K562 (cell line): ENCODE data around the gene PTCH1. TPM values are rescaled to one million over a fixed set of nuclear protein-coding genes. Genes with fewer than 3 reads are reported as not detected.

Experiments used
- CCNT2 ChIP-seq: IDR thresholded peaks from 2 replicates; pipeline ENCODE4 v1.6.1; 2011; ENCODE audit warnings: borderline replicate concordance, low read depth, mild to moderate bottlenecking, moderate library complexity, mixed read lengths, low read length; ENCODE audit not compliant: insufficient read length; ENCODE audit errors: extremely low read depth
- ELF4 ChIP-seq: fragments of 450-650 bp; formaldehyde crosslinking; IDR thresholded peaks from 2 replicates; pipeline ENCODE4 v1.4.0; 2022; ENCODE audit warnings: missing genetic modification characterization
- KAT2B ChIP-seq: IDR thresholded peaks from one replicate; pipeline ENCODE4 v1.6.1; 2012; ENCODE audit warnings: low read depth, mild to moderate bottlenecking, control low read depth, inconsistent platforms, low read length, moderate library complexity
- NFRKB ChIP-seq: fragments of 450-650 bp; IDR thresholded peaks from 2 replicates; pipeline ENCODE4 v1.6.1; 2016; ENCODE audit warnings: low read depth
- RHOXF2B ChIP-seq: fragments of 250-450 bp; sonication (Bioruptor Pico); conservative IDR thresholded peaks from 2 replicates; pipeline ENCODE4 v1.5.1; 2021
- SRSF3 ChIP-seq: fragments of 200-400 bp; formaldehyde crosslinking; IDR thresholded peaks from 2 replicates; pipeline ENCODE4 v1.6.1; 2016; ENCODE audit warnings: mild to moderate bottlenecking, low read length, moderate library complexity; ENCODE audit not compliant: insufficient read depth
- TBP ChIP-seq: optimal IDR thresholded peaks from 2 replicates; pipeline ENCODE3; 2011; ENCODE audit warnings: low read depth, low read length, improper control_type of control experiment
- YY1 ChIP-seq, 3 experiments: IDR thresholded peaks; 2 replicates each; pipeline ENCODE4 v1.6.1; 2011; ENCODE audit warnings: low read length in 2 of 3, mild to moderate bottlenecking in 2 of 3, moderate library complexity in 2 of 3, borderline replicate concordance in 1 of 3, control low read depth in 1 of 3, low read depth in 1 of 3; ENCODE audit not compliant: insufficient read depth in 3 of 3, insufficient replicate concordance in 2 of 3, control insufficient read depth in 1 of 3, insufficient read length in 1 of 3; ENCODE audit errors: extremely low read depth in 1 of 3
- ZBTB26 ChIP-seq: fragments of 450-650 bp; formaldehyde crosslinking; IDR thresholded peaks from 2 replicates; pipeline ENCODE4 v1.4.0; 2022; ENCODE audit warnings: missing genetic modification characterization
- ZNF644 ChIP-seq: fragments of 200-800 bp; sonication (Bioruptor generic); IDR thresholded peaks from 2 replicates; pipeline ENCODE4 v1.6.1; 2016; ENCODE audit warnings: low read depth, missing genetic modification characterization, missing compliant biosample characterization
- polyA plus RNA-seq, 8 experiments: library from polyadenylated mRNA; depleted of rRNA in 4 of 8; stranded (reverse) in 5 of 8; unstranded in 3 of 8; fragments of >200 nt; fragmentation: Nextera tagmentation in 2 of 8; fragmentation: Illumina TruSeq in 1 of 8; extraction: Ambion mirVana in 2 of 8; extraction: Trizol in 1 of 8; gene quantifications; 2 replicates each; pipeline versions ENCODE4 v1.2.1 to v1.2.3, GENCODE V29; 2011 to 2014; ENCODE audit warnings: inconsistent platforms in 1 of 8, missing spikeins in 1 of 8
- total RNA-seq, 7 experiments: library from RNA; depleted of rRNA in 6 of 7; stranded (reverse); fragments of >200 nt in 6 of 7; fragmentation: Illumina TruSeq in 2 of 7; extraction: Trizol in 2 of 7; gene quantifications; 2 replicates each; pipeline versions ENCODE4 v1.2.1 to v1.2.3, GENCODE V29; 2011 to 2021; ENCODE audit warnings: low replicate concordance in 1 of 7
- TF ChIP-seq, protein P1 (sequence below): sonication (generic); formaldehyde crosslinking; IDR thresholded peaks from 2 replicates; pipeline ENCODE4 v1.5.0; 2020; ENCODE audit warnings: missing genetic modification reagents

Gene PTCH1
- total and polyA plus RNA-seq, 9 of the 15 experiments (the other 6 are each of a cell fraction or from before 2014, with no cell fraction given): 0.70 to 9.9 (median 3.8) TPM

- TF ChIP-seq ZBTB26 (CRISPR knock-in tag) (0 out of 2 replicates have a peak, but pooled peaks have one; percentile 55), YY1 (IDR thresholded peaks at IDR 0.05; ENCODE audit: borderline replicate concordance in 1 of 3, control insufficient read depth in 1 of 3, extremely low read depth in 1 of 3, insufficient read depth in 3 of 3, insufficient read length in 1 of 3, insufficient replicate concordance in 2 of 3, low read depth in 1 of 3, low read length in 2 of 3) (no peak), NFRKB (peak; percentile 24; the same call in 1 of the 2 replicates), ELF4 (CRISPR knock-in tag) (0 out of 2 replicates have a peak, but pooled peaks have one; percentile 10), CCNT2 (no peak), RHOXF2B (CRISPR knock-in tag) (no peak), ZNF644 (tag) (no peak), KAT2B (no peak), TBP (peak; percentile 20), SRSF3 (no peak)
- TF ChIP-seq, protein P1, sequence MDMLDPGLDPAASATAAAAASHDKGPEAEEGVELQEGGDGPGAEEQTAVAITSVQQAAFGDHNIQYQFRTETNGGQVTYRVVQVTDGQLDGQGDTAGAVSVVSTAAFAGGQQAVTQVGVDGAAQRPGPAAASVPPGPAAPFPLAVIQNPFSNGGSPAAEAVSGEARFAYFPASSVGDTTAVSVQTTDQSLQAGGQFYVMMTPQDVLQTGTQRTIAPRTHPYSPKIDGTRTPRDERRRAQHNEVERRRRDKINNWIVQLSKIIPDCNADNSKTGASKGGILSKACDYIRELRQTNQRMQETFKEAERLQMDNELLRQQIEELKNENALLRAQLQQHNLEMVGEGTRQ: no peak
Observed at GRCh38 chr9:95463148-95464060, 53.4 kb downstream of the PTCH1 start (continued).
